ENCODE results near the gene GJC1.

DNA sequence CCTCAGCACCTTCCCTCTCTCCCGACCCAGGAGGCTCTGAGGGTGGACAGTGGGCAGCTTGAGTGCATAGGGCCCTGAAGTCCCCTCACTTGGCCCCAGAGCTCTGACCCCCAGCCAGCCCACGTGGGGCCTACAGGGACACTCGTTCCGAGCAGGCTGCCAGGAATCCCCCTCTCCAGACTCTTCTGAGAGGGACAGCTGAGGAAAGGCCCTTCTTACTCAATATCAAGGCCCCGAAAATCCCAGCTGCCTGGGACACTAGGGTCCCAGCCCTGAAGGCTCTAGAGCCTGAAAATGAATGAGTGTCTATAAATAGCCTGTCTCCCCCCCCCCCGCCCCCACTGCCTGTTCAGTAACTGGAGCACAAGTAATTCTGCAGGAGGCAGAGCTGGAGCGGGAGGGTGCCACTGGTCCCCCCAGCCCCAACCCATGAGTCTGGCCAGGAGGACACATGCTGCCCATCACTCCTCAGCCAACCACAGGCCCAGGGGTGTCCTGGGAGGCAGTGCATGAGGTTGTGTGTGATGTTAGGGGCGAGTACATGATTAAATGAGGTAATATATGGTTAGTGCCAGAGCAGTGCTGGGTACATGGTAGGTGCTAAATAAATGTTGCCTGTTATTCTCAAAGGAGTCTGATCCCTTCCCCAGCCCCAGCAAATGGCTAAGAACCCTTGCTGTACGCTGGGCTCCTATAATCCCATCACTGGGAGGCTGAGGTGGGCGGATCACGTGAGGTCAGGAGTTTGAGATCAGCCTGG, 59.7 kb downstream of the GJC1 start:
- TF ChIP-seq CTCF (IDR thresholded peaks at IDR 0.05) = no peak
- TF ChIP-seq POLR2A (IDR thresholded peaks at IDR 0.05) = no peak
